SU-DHL-6 (cell line): ENCODE data around the gene FOXRED1.

Source experiments
- H2AFZ ChIP-seq: fragments of 200-600 bp; sonication (generic); 2 replicates; pipeline ENCODE4 v1.6.1; 2014; ENCODE audit warnings: low read depth, mild to moderate bottlenecking, moderate library complexity, mixed read lengths, antibody characterized with exemption, low read length; ENCODE audit not compliant: severe bottlenecking
- H3F3A ChIP-seq: fragments of 200-600 bp; shearing (Covaris generic); 2 replicates; pipeline ENCODE4 v1.6.0; 2016; ENCODE audit warnings: antibody characterized with exemption, mild to moderate bottlenecking; ENCODE audit not compliant: insufficient read depth
- H3K27ac ChIP-seq: fragments of 200-600 bp; sonication (generic); 2 replicates; pipeline ENCODE4 v1.5.1; 2016; ENCODE audit warnings: low read depth, mild to moderate bottlenecking, low read length, moderate library complexity, mixed read lengths
- H3K27me3 ChIP-seq: fragments of 200-600 bp; sonication (generic), shearing (Covaris generic); 2 replicates; pipeline ENCODE4 v1.6.0; 2014; ENCODE audit warnings: mild to moderate bottlenecking, low read length
- H3K36me3 ChIP-seq: fragments of 200-600 bp; sonication (generic); 2 replicates; pipeline ENCODE4 v1.6.1; 2014; ENCODE audit warnings: mild to moderate bottlenecking, low read length, mixed read lengths
- H3K4me2 ChIP-seq: fragments of 300-600, 200-600 bp; shearing (Covaris generic), sonication (generic); 2 replicates; pipeline ENCODE4 v1.6.0; 2014; ENCODE audit warnings: low read length, low read depth, mild to moderate bottlenecking; ENCODE audit not compliant: poor library complexity, severe bottlenecking
- H3K4me3 ChIP-seq: fragments of 200-600 bp; sonication (generic); 2 replicates; pipeline ENCODE4 v1.5.1; 2014; ENCODE audit warnings: antibody characterized with exemption, low read length, mild to moderate bottlenecking, mixed read lengths; ENCODE audit not compliant: insufficient read depth, poor library complexity, severe bottlenecking
- H3K79me2 ChIP-seq: fragments of 200-600 bp; sonication (generic); 2 replicates; pipeline ENCODE4 v1.6.1; 2014; ENCODE audit warnings: mild to moderate bottlenecking, low read length, moderate library complexity; ENCODE audit not compliant: insufficient read depth
- H3K9ac ChIP-seq: fragments of 200-600 bp; sonication (generic); 2 replicates; pipeline ENCODE4 v1.7.0; 2014; ENCODE audit warnings: mild to moderate bottlenecking, low read length
- H3K9me2 ChIP-seq: fragments of 200-600 bp; sonication (generic); replicated peaks from 2 replicates; pipeline ENCODE4 v1.6.1; 2014; ENCODE audit warnings: low read length; ENCODE audit not compliant: insufficient read depth
- H3K9me3 ChIP-seq: fragments of 200-600 bp; sonication (generic); 2 replicates; pipeline ENCODE4 v1.6.1; 2014; ENCODE audit warnings: low read length, mixed read lengths; ENCODE audit not compliant: insufficient read depth
- H4K20me1 ChIP-seq: fragments of 200-600 bp; sonication (generic); 2 replicates; pipeline ENCODE4 v1.6.1; 2014; ENCODE audit warnings: low read depth, mild to moderate bottlenecking, antibody characterized with exemption, low read length, moderate library complexity, mixed read lengths
- EZH2phosphoT487 ChIP-seq: fragments of 200-600 bp; sonication (generic), shearing (Covaris generic); conservative IDR thresholded peaks from 2 replicates; pipeline ENCODE4 v1.6.1; 2018; ENCODE audit warnings: mild to moderate bottlenecking, antibody characterized with exemption, low read length, moderate library complexity, mixed read lengths
- TF ChIP-seq, protein P1 (sequence below): fragments of 200-600 bp; sonication (generic); IDR thresholded peaks from one replicate; pipeline ENCODE4 v1.5.1; 2017; ENCODE audit warnings: antibody characterized with exemption, mild to moderate bottlenecking, low read length, moderate library complexity; ENCODE audit not compliant: insufficient read depth, poor library complexity, severe bottlenecking

The FOXRED1 gene

DNA sequence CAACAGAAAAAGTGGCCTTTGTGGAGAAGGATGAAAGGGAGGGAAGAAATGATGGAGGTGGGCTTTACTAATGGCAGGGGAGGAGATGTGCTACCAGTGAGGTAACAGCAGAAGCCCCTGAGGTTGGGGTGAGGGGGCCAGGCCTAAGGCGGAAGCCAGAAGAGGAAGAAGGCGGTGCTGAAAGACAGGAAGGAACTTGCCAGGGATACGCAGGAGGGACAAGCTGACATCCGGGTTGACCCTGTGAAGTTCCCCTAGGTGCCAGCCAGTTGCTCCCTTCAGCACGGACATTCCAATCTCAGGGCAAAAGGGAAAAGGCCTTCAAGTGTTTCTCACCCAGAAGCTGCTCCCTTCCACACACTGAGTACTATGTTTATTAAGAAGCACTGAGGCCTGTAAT lies 11.6 kb downstream of the FOXRED1 start:
- Histone ChIP-seq H3K4me2 (no peak overlapping the region), H3K27ac (no peak overlapping the region), H2AFZ (no peak overlapping the region), H3K9me3 (no peaks in the 10 kb centered on the region), H3K27me3 (no peaks in the 10 kb centered on the region), H3K36me3 (no peaks in the 10 kb centered on the region), H4K20me1 (no peaks in the 10 kb centered on the region), H3K9ac (no peak overlapping the region), H3K79me2 (no peaks in the 10 kb centered on the region), H3K4me3 (no peak overlapping the region), H3F3A (no peaks in the 10 kb centered on the region), H3K9me2 (no peaks in the 10 kb centered on the region)
- no peak for TF ChIP-seq EZH2phosphoT487
- TF ChIP-seq, protein P1, sequence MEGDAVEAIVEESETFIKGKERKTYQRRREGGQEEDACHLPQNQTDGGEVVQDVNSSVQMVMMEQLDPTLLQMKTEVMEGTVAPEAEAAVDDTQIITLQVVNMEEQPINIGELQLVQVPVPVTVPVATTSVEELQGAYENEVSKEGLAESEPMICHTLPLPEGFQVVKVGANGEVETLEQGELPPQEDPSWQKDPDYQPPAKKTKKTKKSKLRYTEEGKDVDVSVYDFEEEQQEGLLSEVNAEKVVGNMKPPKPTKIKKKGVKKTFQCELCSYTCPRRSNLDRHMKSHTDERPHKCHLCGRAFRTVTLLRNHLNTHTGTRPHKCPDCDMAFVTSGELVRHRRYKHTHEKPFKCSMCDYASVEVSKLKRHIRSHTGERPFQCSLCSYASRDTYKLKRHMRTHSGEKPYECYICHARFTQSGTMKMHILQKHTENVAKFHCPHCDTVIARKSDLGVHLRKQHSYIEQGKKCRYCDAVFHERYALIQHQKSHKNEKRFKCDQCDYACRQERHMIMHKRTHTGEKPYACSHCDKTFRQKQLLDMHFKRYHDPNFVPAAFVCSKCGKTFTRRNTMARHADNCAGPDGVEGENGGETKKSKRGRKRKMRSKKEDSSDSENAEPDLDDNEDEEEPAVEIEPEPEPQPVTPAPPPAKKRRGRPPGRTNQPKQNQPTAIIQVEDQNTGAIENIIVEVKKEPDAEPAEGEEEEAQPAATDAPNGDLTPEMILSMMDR, result no peak

DNA sequence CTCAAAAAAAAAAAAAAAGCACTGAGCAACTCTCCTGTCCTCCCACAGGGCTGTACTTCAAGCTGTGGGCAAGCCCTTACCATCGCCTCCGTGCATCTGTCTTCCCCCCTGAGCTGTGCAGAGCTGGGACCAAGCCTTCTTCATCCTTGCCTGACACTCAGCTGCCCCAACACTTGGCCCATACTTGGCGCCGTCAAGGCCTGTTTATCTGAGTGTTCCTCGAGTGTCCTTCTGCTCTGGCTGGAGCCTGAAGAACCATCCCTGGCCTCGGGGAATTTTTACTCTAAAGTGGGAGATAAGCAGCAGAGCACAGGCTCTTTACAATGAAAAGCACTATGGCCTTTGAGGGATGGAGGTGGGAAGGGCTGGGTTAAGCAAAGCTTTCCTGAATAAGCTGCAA lies 12.3 kb downstream of the FOXRED1 start:
- H3K36me3 ChIP-seq, result no peaks in the 10 kb centered on the region
- H3K9me2 ChIP-seq, result no peaks in the 10 kb centered on the region
- no peaks in the 10 kb centered on the region for H3K79me2 ChIP-seq
- no peaks in the 10 kb centered on the region for H3K9me3 ChIP-seq
- H3K27ac ChIP-seq, result no peak overlapping the region
- H3K4me2 ChIP-seq, result no peak overlapping the region
- no peaks in the 10 kb centered on the region for H4K20me1 ChIP-seq
- H3F3A ChIP-seq, result no peaks in the 10 kb centered on the region
- H3K27me3 ChIP-seq, result no peaks in the 10 kb centered on the region
- TF ChIP-seq EZH2phosphoT487, result no peak
- TF ChIP-seq, protein P1, result no peak
- no peak overlapping the region for H3K9ac ChIP-seq
- H3K4me3 ChIP-seq, result no peak overlapping the region
- H2AFZ ChIP-seq, result no peak overlapping the region

DNA sequence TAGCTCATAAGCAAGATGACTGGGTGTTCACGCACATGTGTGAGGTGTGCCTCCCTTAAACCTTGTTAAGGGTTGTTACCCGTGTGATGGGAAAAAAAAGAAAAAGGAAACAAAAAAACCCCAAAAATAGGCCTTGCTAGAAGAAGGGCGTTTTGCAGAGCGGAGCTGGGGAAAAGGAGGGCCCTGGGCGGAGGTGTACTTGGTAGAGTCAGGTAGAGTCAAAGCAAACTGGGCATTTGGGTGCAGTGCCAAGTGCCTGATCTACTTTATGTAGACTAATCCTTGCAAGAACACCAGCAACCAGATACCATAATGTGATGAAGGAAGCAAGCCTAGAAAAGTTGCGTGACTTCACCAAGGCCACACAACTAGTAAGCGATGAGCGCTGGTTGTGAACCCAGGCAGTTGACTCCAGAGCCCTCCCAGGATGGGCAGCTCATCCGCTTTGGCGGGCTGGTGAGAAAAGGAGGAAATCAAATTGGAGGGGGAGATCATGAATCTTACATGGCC lies 12.8 kb downstream of the FOXRED1 start:
- no peak overlapping the region for H2AFZ ChIP-seq
- H3K27me3 ChIP-seq, result no peaks in the 10 kb centered on the region
- TF ChIP-seq, protein P1, result no peak
- TF ChIP-seq EZH2phosphoT487, result no peak
- no peaks in the 10 kb centered on the region for H3K9me2 ChIP-seq
- H3K9ac ChIP-seq, result no peak overlapping the region
- H3F3A ChIP-seq, result no peaks in the 10 kb centered on the region
- H4K20me1 ChIP-seq, result no peaks in the 10 kb centered on the region
- no peaks in the 10 kb centered on the region for H3K9me3 ChIP-seq
- no peaks in the 10 kb centered on the region for H3K36me3 ChIP-seq
- H3K4me3 ChIP-seq, result no peak overlapping the region
- H3K27ac ChIP-seq, result no peak overlapping the region
- no peaks in the 10 kb centered on the region for H3K79me2 ChIP-seq
- H3K4me2 ChIP-seq, result no peak overlapping the region
